Testis (tissue), 2 donors: ENCODE measurements around the gene ANKS6.

Experiments used
- POLR2A ChIP-seq: fragments of 450-650 bp; IDR thresholded peaks from one replicate; pipeline ENCODE4 v1.6.1; 2017; ENCODE audit warnings: antibody characterized with exemption, mild to moderate bottlenecking, moderate library complexity
- TF ChIP-seq, protein P1 (sequence below), 3 experiments: fragments of 450-650 bp in 2 of 3; fragments of 200-600 bp in 1 of 3; sonication (generic) in 1 of 3; IDR thresholded peaks; one replicate each; pipeline ENCODE4 v1.5.1; 2016 to 2019; ENCODE audit warnings: antibody characterized with exemption in 3 of 3, mild to moderate bottlenecking in 2 of 3, moderate library complexity in 1 of 3

DNA sequence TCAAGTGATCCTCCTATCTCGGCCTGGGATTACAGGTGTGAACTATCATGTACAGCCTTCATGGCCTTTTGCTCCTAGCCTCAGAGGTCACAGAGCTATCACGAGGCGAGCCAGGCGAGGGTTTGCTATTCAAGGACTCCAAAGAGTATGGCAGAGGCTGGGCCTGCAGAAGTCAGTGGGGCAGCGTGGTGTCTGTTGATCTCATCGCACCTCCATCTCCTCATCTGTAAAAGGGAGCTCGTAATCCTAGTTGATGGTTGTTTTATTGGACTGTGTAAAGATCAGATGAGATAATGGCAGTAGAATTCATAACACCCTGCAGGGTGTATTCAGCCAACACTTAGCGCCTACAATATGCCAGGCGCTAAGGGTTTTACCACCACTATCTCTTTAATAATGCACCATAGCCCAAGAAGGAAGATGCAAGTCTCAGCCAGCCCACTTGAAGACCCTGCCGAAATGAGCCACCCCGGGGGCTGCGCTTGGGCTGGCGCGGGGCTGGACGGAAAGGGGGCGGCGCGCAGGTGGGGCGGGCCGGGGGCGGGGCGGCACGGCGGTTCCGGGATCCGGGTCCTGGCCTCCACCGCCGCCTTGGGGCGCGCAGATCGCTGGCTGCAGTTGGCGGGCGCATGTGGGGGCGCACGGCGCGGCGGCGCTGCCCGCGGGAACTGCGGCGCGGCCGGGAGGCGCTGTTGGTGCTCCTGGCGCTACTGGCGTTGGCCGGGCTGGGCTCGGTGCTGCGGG lies 10.9 kb upstream of the ANKS6 start, which contains the start of gene GALNT12:
- TF ChIP-seq, protein P1, sequence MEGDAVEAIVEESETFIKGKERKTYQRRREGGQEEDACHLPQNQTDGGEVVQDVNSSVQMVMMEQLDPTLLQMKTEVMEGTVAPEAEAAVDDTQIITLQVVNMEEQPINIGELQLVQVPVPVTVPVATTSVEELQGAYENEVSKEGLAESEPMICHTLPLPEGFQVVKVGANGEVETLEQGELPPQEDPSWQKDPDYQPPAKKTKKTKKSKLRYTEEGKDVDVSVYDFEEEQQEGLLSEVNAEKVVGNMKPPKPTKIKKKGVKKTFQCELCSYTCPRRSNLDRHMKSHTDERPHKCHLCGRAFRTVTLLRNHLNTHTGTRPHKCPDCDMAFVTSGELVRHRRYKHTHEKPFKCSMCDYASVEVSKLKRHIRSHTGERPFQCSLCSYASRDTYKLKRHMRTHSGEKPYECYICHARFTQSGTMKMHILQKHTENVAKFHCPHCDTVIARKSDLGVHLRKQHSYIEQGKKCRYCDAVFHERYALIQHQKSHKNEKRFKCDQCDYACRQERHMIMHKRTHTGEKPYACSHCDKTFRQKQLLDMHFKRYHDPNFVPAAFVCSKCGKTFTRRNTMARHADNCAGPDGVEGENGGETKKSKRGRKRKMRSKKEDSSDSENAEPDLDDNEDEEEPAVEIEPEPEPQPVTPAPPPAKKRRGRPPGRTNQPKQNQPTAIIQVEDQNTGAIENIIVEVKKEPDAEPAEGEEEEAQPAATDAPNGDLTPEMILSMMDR (IDR thresholded peaks at IDR 0.05) = no peak
- TF ChIP-seq POLR2A = no peak
